NB4 (cell line): Measurements from ENCODE around the gene CPA1.

Source experiments
- CTCF ChIP-seq: IDR thresholded peaks from one replicate; pipeline ENCODE4 v1.5.1; 2012; ENCODE audit warnings: low read depth, low read length
- MAX ChIP-seq: IDR thresholded peaks from 2 replicates; pipeline ENCODE4 v1.6.1; 2011; ENCODE audit warnings: low read depth, low read length
- POLR2A ChIP-seq: IDR thresholded peaks from 2 replicates; pipeline ENCODE4 v1.6.1; 2011; ENCODE audit warnings: mild to moderate bottlenecking; ENCODE audit not compliant: insufficient read length; ENCODE audit errors: extremely low read depth

- TF ChIP-seq CTCF, result no peak
- TF ChIP-seq MAX, result no peak
- no peak for TF ChIP-seq POLR2A
Observed at GRCh38 chr7:130367088-130367755, 13.1 kb upstream of the CPA1 start.
